ENCODE measurements around the gene KRTAP10-5.
"Not testable (repeated sequence)": the region's sequence is repeated elsewhere in the genome, so short reads cannot be mapped to it uniquely, and the experiment has no call there.

Gene KRTAP10-5

GRCh38 chr21:44595524-44595923, 15.1 kb upstream of the KRTAP10-5 start:
- Histone ChIP-seq H3K27ac (ENCODE audit: insufficient read depth in 1 of 2, low read depth in 1 of 2, low read length in 2 of 2, poor library complexity in 1 of 2, severe bottlenecking in 2 of 2) (no peak overlapping the region), H3K27me3 (replicated peaks in 2 of 5; ENCODE audit: control insufficient read depth in 4 of 5, insufficient read depth in 5 of 5, low read length in 4 of 5) (peaks cover 0 to 12% (median 0%) of the 10 kb centered on the region in 5 experiments), H3K9me3 (ENCODE audit: control extremely low read depth in 1 of 5, control insufficient read depth in 4 of 5, insufficient read depth in 2 of 5, low read depth in 1 of 5, low read length in 4 of 5) (peaks cover 0 to 8% (median 0%) of the 10 kb centered on the region in 5 experiments), H3K4me1 (ENCODE audit: control extremely low read depth in 1 of 4, control insufficient read depth in 4 of 4, insufficient read depth in 4 of 4, low read length in 3 of 4) (peaks cover 0 to 5% (median 0%) of the 10 kb centered on the region in 4 experiments), H3K36me3 (ENCODE audit: control insufficient read depth in 4 of 4, insufficient read depth in 4 of 4, low read length in 3 of 4) (no peaks in the 10 kb centered on the region), H3K4me3 (ENCODE audit: control insufficient read depth in 1 of 7, extremely low read depth in 1 of 7, insufficient read depth in 4 of 7, low read depth in 2 of 7, low read length in 6 of 7) (no peak overlapping the region)
- DNase-seq: no peak
- CTCF ChIA-PET: no interaction called here
- 93% methylated on average over 3 of the region's 6 CpGs for WGBS (ENCODE audit: insufficient coverage)
- POLR2A ChIA-PET: no interaction called here

- POLR2A ChIA-PET: no interaction called here
- Histone ChIP-seq H3K36me3 (ENCODE audit: control insufficient read depth in 4 of 4, insufficient read depth in 4 of 4, low read length in 3 of 4) (no peaks in the 10 kb centered on the region), H3K4me3 (ENCODE audit: control insufficient read depth in 1 of 7, extremely low read depth in 1 of 7, insufficient read depth in 4 of 7, low read depth in 2 of 7, low read length in 6 of 7) (no peak overlapping the region), H3K4me1 (ENCODE audit: control extremely low read depth in 1 of 4, control insufficient read depth in 4 of 4, insufficient read depth in 4 of 4, low read length in 3 of 4) (peaks cover 0 to 5% (median 0%) of the 10 kb centered on the region in 4 experiments), H3K27me3 (replicated peaks in 2 of 5; ENCODE audit: control insufficient read depth in 4 of 5, insufficient read depth in 5 of 5, low read length in 4 of 5) (peaks cover 0 to 12% (median 0%) of the 10 kb centered on the region in 5 experiments), H3K27ac (ENCODE audit: insufficient read depth in 1 of 2, low read depth in 1 of 2, low read length in 2 of 2, poor library complexity in 1 of 2, severe bottlenecking in 2 of 2) (peak overlapping the region in 1 of 2 experiments; percentile 65), H3K9me3 (ENCODE audit: control extremely low read depth in 1 of 5, control insufficient read depth in 4 of 5, insufficient read depth in 2 of 5, low read depth in 1 of 5, low read length in 4 of 5) (peaks cover 0 to 8% (median 0%) of the 10 kb centered on the region in 5 experiments)
- CTCF ChIA-PET: no interaction called here
- DNase-seq: no peak
- WGBS (ENCODE audit: insufficient coverage): 77% methylated on average over 7 of the region's 12 CpGs
Measured at GRCh38 chr21:44594406-44594916, 14.1 kb upstream of the KRTAP10-5 start.

- H3K9me3 ChIP-seq (ENCODE audit: control extremely low read depth in 1 of 5, control insufficient read depth in 4 of 5, insufficient read depth in 2 of 5, low read depth in 1 of 5, low read length in 4 of 5): peaks cover 0 to 5% (median 0%) of the 10 kb centered on the region in 5 experiments
- peak overlapping the region in 1 of 2 experiments; percentile 65 for H3K27ac ChIP-seq (ENCODE audit: insufficient read depth in 1 of 2, low read depth in 1 of 2, low read length in 2 of 2, poor library complexity in 1 of 2, severe bottlenecking in 2 of 2)
- peaks cover 0 to 5% (median 0%) of the 10 kb centered on the region in 4 experiments for H3K4me1 ChIP-seq (ENCODE audit: control extremely low read depth in 1 of 4, control insufficient read depth in 4 of 4, insufficient read depth in 4 of 4, low read length in 3 of 4)
- peaks cover 0 to 10% (median 0%) of the 10 kb centered on the region in 5 experiments for H3K27me3 ChIP-seq (replicated peaks in 2 of 5; ENCODE audit: control insufficient read depth in 4 of 5, insufficient read depth in 5 of 5, low read length in 4 of 5)
- WGBS (ENCODE audit: insufficient coverage): 75% methylated on average over 19 of the region's 20 CpGs
- H3K4me3 ChIP-seq (ENCODE audit: control insufficient read depth in 1 of 7, extremely low read depth in 1 of 7, insufficient read depth in 4 of 7, low read depth in 2 of 7, low read length in 6 of 7): no peak overlapping the region
- CTCF ChIA-PET: no interaction called here
- no peaks in the 10 kb centered on the region for H3K36me3 ChIP-seq (ENCODE audit: control insufficient read depth in 4 of 4, insufficient read depth in 4 of 4, low read length in 3 of 4)
- POLR2A ChIA-PET: no interaction called here
- peak; percentile 6 to 77 (median 54) for DNase-seq
Measured at GRCh38 chr21:44593598-44594405, 13.4 kb upstream of the KRTAP10-5 start.

- Histone ChIP-seq H3K4me3 (ENCODE audit: control insufficient read depth in 1 of 7, extremely low read depth in 1 of 7, insufficient read depth in 4 of 7, low read depth in 2 of 7, low read length in 6 of 7) (no peak within 1 kb of the TSS), H3K36me3 (ENCODE audit: control insufficient read depth in 4 of 4, insufficient read depth in 4 of 4, low read length in 3 of 4) (no peaks in the 10 kb centered on the region), H3K27ac (ENCODE audit: insufficient read depth in 1 of 2, low read depth in 1 of 2, low read length in 2 of 2, poor library complexity in 1 of 2, severe bottlenecking in 2 of 2) (peak within 1 kb of the TSS in 1 of 2 experiments; percentile 65), H3K9me3 (ENCODE audit: control extremely low read depth in 1 of 5, control insufficient read depth in 4 of 5, insufficient read depth in 2 of 5, low read depth in 1 of 5, low read length in 4 of 5) (peaks cover 0 to 2% (median 0%) of the 10 kb centered on the region in 5 experiments), H3K27me3 (replicated peaks in 2 of 5; ENCODE audit: control insufficient read depth in 4 of 5, insufficient read depth in 5 of 5, low read length in 4 of 5) (peaks cover 0 to 7% (median 0%) of the 10 kb centered on the region in 5 experiments), H3K4me1 (ENCODE audit: control extremely low read depth in 1 of 4, control insufficient read depth in 4 of 4, insufficient read depth in 4 of 4, low read length in 3 of 4) (peaks cover 0 to 5% (median 0%) of the 10 kb centered on the region in 4 experiments)
- ChIA-PET POLR2A (no interaction called here), CTCF (interaction anchor here (0.6 kb wide), 1 partner anchor 43 kb away, joined by 3 read pairs; no protein-coding TSS in a partner anchor)
- no peak for DNase-seq
- 71% methylated on average over 26 of the region's 33 CpGs for WGBS (ENCODE audit: insufficient coverage)
Measured at GRCh38 chr21:44592446-44593311, 12.3 kb upstream of the KRTAP10-5 start, which contains the start of gene KRTAP10-6. Gene KRTAP10-6 (minus strand): TSS chr21:44592505. CDS start chr21:44592484, 21 bp downstream.

- H3K36me3 ChIP-seq (ENCODE audit: control insufficient read depth in 4 of 4, insufficient read depth in 4 of 4, low read length in 3 of 4); DNase-seq; H3K27ac ChIP-seq (ENCODE audit: insufficient read depth in 1 of 2, low read depth in 1 of 2, low read length in 2 of 2, poor library complexity in 1 of 2, severe bottlenecking in 2 of 2); POLR2A ChIA-PET; H3K9me3 ChIP-seq (ENCODE audit: control extremely low read depth in 1 of 5, control insufficient read depth in 4 of 5, insufficient read depth in 2 of 5, low read depth in 1 of 5, low read length in 4 of 5); H3K4me3 ChIP-seq (ENCODE audit: control insufficient read depth in 1 of 7, extremely low read depth in 1 of 7, insufficient read depth in 4 of 7, low read depth in 2 of 7, low read length in 6 of 7); CTCF ChIA-PET; H3K27me3 ChIP-seq (replicated peaks in 2 of 5; ENCODE audit: control insufficient read depth in 4 of 5, insufficient read depth in 5 of 5, low read length in 4 of 5); H3K4me1 ChIP-seq (ENCODE audit: control extremely low read depth in 1 of 4, control insufficient read depth in 4 of 4, insufficient read depth in 4 of 4, low read length in 3 of 4): not testable (repeated sequence)
- no CpG with 5 or more reads among the region's 4 CpGs for WGBS (ENCODE audit: insufficient coverage)
Measured at GRCh38 chr21:44591801-44592130, 11.4 kb upstream of the KRTAP10-5 start.

GRCh38 chr21:44590897-44591800, 10.7 kb upstream of the KRTAP10-5 start:
- DNase-seq; H3K4me3 ChIP-seq (ENCODE audit: control insufficient read depth in 1 of 7, extremely low read depth in 1 of 7, insufficient read depth in 4 of 7, low read depth in 2 of 7, low read length in 6 of 7); H3K27me3 ChIP-seq (replicated peaks in 2 of 5; ENCODE audit: control insufficient read depth in 4 of 5, insufficient read depth in 5 of 5, low read length in 4 of 5); CTCF ChIA-PET; POLR2A ChIA-PET; H3K4me1 ChIP-seq (ENCODE audit: control extremely low read depth in 1 of 4, control insufficient read depth in 4 of 4, insufficient read depth in 4 of 4, low read length in 3 of 4); H3K36me3 ChIP-seq (ENCODE audit: control insufficient read depth in 4 of 4, insufficient read depth in 4 of 4, low read length in 3 of 4); H3K9me3 ChIP-seq (ENCODE audit: control extremely low read depth in 1 of 5, control insufficient read depth in 4 of 5, insufficient read depth in 2 of 5, low read depth in 1 of 5, low read length in 4 of 5); H3K27ac ChIP-seq (ENCODE audit: insufficient read depth in 1 of 2, low read depth in 1 of 2, low read length in 2 of 2, poor library complexity in 1 of 2, severe bottlenecking in 2 of 2): not testable (repeated sequence)
- 88% methylated on average over 10 of the region's 19 CpGs for WGBS (ENCODE audit: insufficient coverage)

Data from common myeloid progenitor, CD34-positive (primary cell).